Trophoblast cell (in vitro differentiated cells and primary cell): ENCODE data around the gene ZNF296.
"Not testable (repeated sequence)": the region's sequence is repeated elsewhere in the genome, so short reads cannot be mapped to it uniquely, and the experiment has no call there.

Source experiments
- DNase-seq, 2 donors: peaks; one replicate each; pipeline ENCODE4 v3.0.0-alpha.2; 2016
- H2AFZ ChIP-seq: 2 replicates; pipeline ENCODE4 v1.6.1; 2013; ENCODE audit warnings: low read length, moderate library complexity, mild to moderate bottlenecking; ENCODE audit not compliant: insufficient read depth, poor library complexity
- H2AK5ac ChIP-seq: 2 replicates; pipeline ENCODE4 v1.6.1; 2013; ENCODE audit warnings: mild to moderate bottlenecking, low read length
- H2BK120ac ChIP-seq: 2 replicates; pipeline ENCODE4 v1.6.1; 2013; ENCODE audit warnings: low read length, mild to moderate bottlenecking, moderate library complexity; ENCODE audit not compliant: insufficient read depth, poor library complexity
- H2BK12ac ChIP-seq: 2 replicates; pipeline ENCODE4 v1.6.1; 2013; ENCODE audit warnings: mild to moderate bottlenecking, low read length, moderate library complexity
- H2BK5ac ChIP-seq: 2 replicates; pipeline ENCODE4 v1.6.1; 2013; ENCODE audit warnings: low read length, low read depth, moderate library complexity, mild to moderate bottlenecking; ENCODE audit not compliant: poor library complexity
- H3K14ac ChIP-seq: 2 replicates; pipeline ENCODE4 v1.6.1; 2013; ENCODE audit warnings: mild to moderate bottlenecking, low read length
- H3K18ac ChIP-seq: 2 replicates; pipeline ENCODE4 v1.6.1; 2013; ENCODE audit warnings: mild to moderate bottlenecking, low read length
- H3K23ac ChIP-seq: 2 replicates; pipeline ENCODE4 v1.6.1; 2013; ENCODE audit warnings: low read length
- H3K27ac ChIP-seq: 2 replicates; pipeline ENCODE4 v1.5.1; 2013; ENCODE audit warnings: low read depth, mild to moderate bottlenecking, inconsistent platforms, low read length, moderate library complexity
- H3K27me3 ChIP-seq: 2 replicates; pipeline ENCODE4 v1.6.1; 2013; ENCODE audit warnings: inconsistent platforms, mild to moderate bottlenecking, low read length, moderate library complexity; ENCODE audit not compliant: insufficient read depth
- H3K36me3 ChIP-seq, 2 experiments: 1 replicate in 1 of 2; 2 replicates in 1 of 2; pipeline ENCODE4 v1.6.1; 2013; ENCODE audit warnings: low read length in 2 of 2, mild to moderate bottlenecking in 2 of 2, moderate library complexity in 1 of 2; ENCODE audit not compliant: insufficient read depth in 2 of 2, control insufficient read depth in 1 of 2
- H3K4ac ChIP-seq: 2 replicates; pipeline ENCODE4 v1.6.1; 2013; ENCODE audit warnings: low read depth, mild to moderate bottlenecking, low read length, moderate library complexity
- H3K4me1 ChIP-seq, 2 experiments: 1 replicate in 1 of 2; 2 replicates in 1 of 2; pipeline ENCODE4 v1.6.1; 2013; ENCODE audit warnings: low read length in 2 of 2, mild to moderate bottlenecking in 2 of 2, moderate library complexity in 1 of 2; ENCODE audit not compliant: insufficient read depth in 2 of 2, control insufficient read depth in 1 of 2
- H3K4me2 ChIP-seq: 2 replicates; pipeline ENCODE4 v1.6.1; 2013; ENCODE audit warnings: inconsistent platforms, mild to moderate bottlenecking, low read length, moderate library complexity
- H3K4me3 ChIP-seq: 2 replicates; pipeline ENCODE4 v1.5.1; 2013; ENCODE audit warnings: mild to moderate bottlenecking, low read depth, low read length, inconsistent platforms
- H3K79me1 ChIP-seq: one replicate; pipeline ENCODE4 v1.6.1; 2013; ENCODE audit warnings: low read length
- H3K79me2 ChIP-seq: 2 replicates; pipeline ENCODE4 v1.6.1; 2013; ENCODE audit warnings: low read length, mild to moderate bottlenecking; ENCODE audit not compliant: control insufficient read depth, insufficient read depth, poor library complexity
- H3K9ac ChIP-seq: 2 replicates; pipeline ENCODE4 v1.6.1; 2013; ENCODE audit warnings: mild to moderate bottlenecking, low read length
- H3K9me3 ChIP-seq: 2 replicates; pipeline ENCODE4 v1.6.1; 2013; ENCODE audit warnings: low read depth, mild to moderate bottlenecking, control low read depth, inconsistent platforms, low read length; ENCODE audit not compliant: insufficient read depth
- H4K12ac ChIP-seq: 2 replicates; pipeline ENCODE4 v1.6.1; 2013; ENCODE audit warnings: low read depth, mild to moderate bottlenecking, low read length, moderate library complexity
- H4K8ac ChIP-seq: 2 replicates; pipeline ENCODE4 v1.6.1; 2013; ENCODE audit warnings: low read depth, mild to moderate bottlenecking, low read length, moderate library complexity
- H4K91ac ChIP-seq: one replicate; pipeline ENCODE4 v1.6.1; 2013; ENCODE audit warnings: low read depth, mild to moderate bottlenecking, low read length, moderate library complexity
- WGBS: extraction: QIAGEN DNeasy Blood & Tissue Kit; methylation state at CpG from one replicate; pipeline ENCODE4 v1.1.7; 2013; ENCODE audit warnings: missing lambda C conversion rate; ENCODE audit not compliant: insufficient read length, insufficient coverage; ENCODE audit errors: extremely low coverage; 5-methylcytosine and 5-hydroxymethylcytosine counted together

Gene ZNF296

GRCh38 chr19:45122832-45123231, 46.6 kb upstream of the ZNF296 start:
- no peak overlapping the region for H2BK120ac ChIP-seq
- WGBS: no CpG with 5 or more reads among the region's 6 CpGs
- H3K36me3 ChIP-seq: no peaks in the 10 kb centered on the region
- H3K4me1 ChIP-seq: peaks cover 27 to 31% of the 10 kb centered on the region in 2 experiments
- no peak overlapping the region for H3K4me2 ChIP-seq
- H3K18ac ChIP-seq: peak overlapping the region; percentile 41
- H2AK5ac ChIP-seq: no peak overlapping the region
- no peak overlapping the region for H2BK5ac ChIP-seq
- no peak overlapping the region for H4K8ac ChIP-seq
- H2BK12ac ChIP-seq: no peak overlapping the region
- DNase-seq: no peak
- no peak overlapping the region for H3K9ac ChIP-seq
- no peak overlapping the region for H4K12ac ChIP-seq
- no peak overlapping the region for H3K4me3 ChIP-seq
- no peak overlapping the region for H2AFZ ChIP-seq
- no peaks in the 10 kb centered on the region for H3K27me3 ChIP-seq
- H3K14ac ChIP-seq: no peak overlapping the region
- H4K91ac ChIP-seq: no peak overlapping the region
- H3K23ac ChIP-seq: no peak overlapping the region
- H3K4ac ChIP-seq: no peak overlapping the region
- no peak overlapping the region for H3K27ac ChIP-seq
- H3K79me2 ChIP-seq: peaks cover 8% of the 10 kb centered on the region
- H3K79me1 ChIP-seq: no peaks in the 10 kb centered on the region
- no peaks in the 10 kb centered on the region for H3K9me3 ChIP-seq

- Histone ChIP-seq H2BK12ac (no peak overlapping the region), H2BK5ac (no peak overlapping the region), H4K12ac (no peak overlapping the region), H3K4me3 (no peak overlapping the region), H3K14ac (no peak overlapping the region), H4K91ac (no peak overlapping the region), H3K23ac (no peak overlapping the region), H3K27me3 (no peaks in the 10 kb centered on the region), H3K4me1 (peaks cover 32 to 37% of the 10 kb centered on the region in 2 experiments), H3K4ac (no peak overlapping the region), H3K27ac (no peak overlapping the region), H3K9me3 (no peaks in the 10 kb centered on the region), H2BK120ac (no peak overlapping the region), H3K4me2 (no peak overlapping the region), H3K79me2 (peaks cover 8% of the 10 kb centered on the region), H2AK5ac (no peak overlapping the region), H3K9ac (no peak overlapping the region), H3K79me1 (no peaks in the 10 kb centered on the region), H4K8ac (no peak overlapping the region), H3K18ac (peak overlapping the region; percentile 42), H3K36me3 (no peaks in the 10 kb centered on the region), H2AFZ (no peak overlapping the region)
- no CpG with 5 or more reads among the region's 11 CpGs for WGBS
- peak; percentile 24 to 65 for DNase-seq
Measured at GRCh38 chr19:45121827-45122345, 45.6 kb upstream of the ZNF296 start.

- Histone ChIP-seq H3K4me1 (peaks cover 32 to 43% of the 10 kb centered on the region in 2 experiments), H3K4me2 (no peak overlapping the region), H3K79me2 (peaks cover 10% of the 10 kb centered on the region), H4K12ac (no peak overlapping the region), H3K9me3 (no peaks in the 10 kb centered on the region), H2BK120ac (no peak overlapping the region), H3K79me1 (no peaks in the 10 kb centered on the region), H3K4ac (no peak overlapping the region), H2BK12ac (no peak overlapping the region), H3K18ac (no peak overlapping the region), H3K36me3 (no peaks in the 10 kb centered on the region), H4K91ac (no peak overlapping the region), H3K23ac (no peak overlapping the region), H3K27ac (no peak overlapping the region), H3K9ac (no peak overlapping the region), H3K27me3 (no peaks in the 10 kb centered on the region), H3K14ac (no peak overlapping the region), H3K4me3 (no peak overlapping the region), H2BK5ac (no peak overlapping the region), H4K8ac (no peak overlapping the region), H2AK5ac (no peak overlapping the region), H2AFZ (no peak overlapping the region)
- WGBS: no CpG with 5 or more reads among the region's 6 CpGs
- DNase-seq: no peak
Measured at GRCh38 chr19:45119582-45119981, 43.3 kb upstream of the ZNF296 start.

GRCh38 chr19:45118591-45119355, 42.5 kb upstream of the ZNF296 start:
- H3K79me2 ChIP-seq, H2AK5ac ChIP-seq, H3K14ac ChIP-seq, H3K27me3 ChIP-seq, H3K18ac ChIP-seq, H3K36me3 ChIP-seq, H4K91ac ChIP-seq, H4K8ac ChIP-seq, H3K4ac ChIP-seq, H2BK12ac ChIP-seq, H3K27ac ChIP-seq, H3K4me3 ChIP-seq, H3K79me1 ChIP-seq, H3K9ac ChIP-seq, H2BK120ac ChIP-seq, H4K12ac ChIP-seq, H3K9me3 ChIP-seq, H3K4me2 ChIP-seq, H2BK5ac ChIP-seq, DNase-seq, H2AFZ ChIP-seq, H3K23ac ChIP-seq: not testable (repeated sequence)
- no CpG with 5 or more reads among the region's 18 CpGs for WGBS
- H3K4me1 ChIP-seq: peaks cover 28 to 39% of the 10 kb centered on the region in 2 experiments
